ENCODE measurements around the gene RPL36A.

Gene RPL36A

DNA sequence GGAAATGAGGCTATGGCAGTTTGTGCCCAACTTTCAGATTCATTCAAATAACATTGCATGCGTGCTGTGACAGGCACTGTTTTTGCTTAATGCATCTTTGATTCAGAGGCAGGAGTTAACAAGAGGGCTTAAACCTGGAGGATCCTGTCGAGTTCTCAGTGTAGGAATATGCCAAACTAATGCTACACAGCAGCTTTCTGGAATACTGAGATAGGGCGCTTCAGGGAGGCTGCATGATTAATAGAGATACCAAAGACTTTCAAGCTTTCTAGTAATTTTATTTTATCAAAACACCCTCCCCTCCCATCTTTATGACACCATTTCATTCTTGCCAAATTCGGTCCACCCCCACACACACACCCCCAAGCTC, 41.6 kb upstream of the RPL36A start:
- Histone ChIP-seq H4K20me1 (ENCODE audit: low read depth, low read length) (no peaks in the 10 kb centered on the region), H3K9me3 (ENCODE audit: insufficient read depth, low read length) (no peaks in the 10 kb centered on the region), H3F3A (ENCODE audit: insufficient read depth) (peaks cover 11% of the 10 kb centered on the region; the same call in 1 of the 2 replicates), H3K27ac (ENCODE audit: low read depth, low read length) (peak overlapping the region; percentile 69), H3K27me3 (ENCODE audit: low read length) (no peaks in the 10 kb centered on the region), H3K36me3 (ENCODE audit: low read length) (no peaks in the 10 kb centered on the region), H3K4me2 (ENCODE audit: low read depth, low read length, poor library complexity, severe bottlenecking) (peak overlapping the region; percentile 89), H3K4me3 (ENCODE audit: insufficient read depth, low read length, poor library complexity, severe bottlenecking) (peak overlapping the region; percentile 92), H3K79me2 (ENCODE audit: insufficient read depth, low read length) (peaks cover 35% of the 10 kb centered on the region), H3K9ac (ENCODE audit: low read length) (peak overlapping the region; percentile 89), H2AFZ (ENCODE audit: low read depth, low read length, severe bottlenecking) (peak overlapping the region; percentile 86), H3K9me2 (replicated peaks; ENCODE audit: insufficient read depth, low read length) (no peaks in the 10 kb centered on the region)
- TF ChIP-seq, protein P1, sequence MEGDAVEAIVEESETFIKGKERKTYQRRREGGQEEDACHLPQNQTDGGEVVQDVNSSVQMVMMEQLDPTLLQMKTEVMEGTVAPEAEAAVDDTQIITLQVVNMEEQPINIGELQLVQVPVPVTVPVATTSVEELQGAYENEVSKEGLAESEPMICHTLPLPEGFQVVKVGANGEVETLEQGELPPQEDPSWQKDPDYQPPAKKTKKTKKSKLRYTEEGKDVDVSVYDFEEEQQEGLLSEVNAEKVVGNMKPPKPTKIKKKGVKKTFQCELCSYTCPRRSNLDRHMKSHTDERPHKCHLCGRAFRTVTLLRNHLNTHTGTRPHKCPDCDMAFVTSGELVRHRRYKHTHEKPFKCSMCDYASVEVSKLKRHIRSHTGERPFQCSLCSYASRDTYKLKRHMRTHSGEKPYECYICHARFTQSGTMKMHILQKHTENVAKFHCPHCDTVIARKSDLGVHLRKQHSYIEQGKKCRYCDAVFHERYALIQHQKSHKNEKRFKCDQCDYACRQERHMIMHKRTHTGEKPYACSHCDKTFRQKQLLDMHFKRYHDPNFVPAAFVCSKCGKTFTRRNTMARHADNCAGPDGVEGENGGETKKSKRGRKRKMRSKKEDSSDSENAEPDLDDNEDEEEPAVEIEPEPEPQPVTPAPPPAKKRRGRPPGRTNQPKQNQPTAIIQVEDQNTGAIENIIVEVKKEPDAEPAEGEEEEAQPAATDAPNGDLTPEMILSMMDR (IDR thresholded peaks at IDR 0.05; ENCODE audit: insufficient read depth, low read length, poor library complexity, severe bottlenecking) = no peak
- TF ChIP-seq EZH2phosphoT487 (conservative IDR thresholded peaks at IDR 0.05; ENCODE audit: low read length) = no peak

DNA sequence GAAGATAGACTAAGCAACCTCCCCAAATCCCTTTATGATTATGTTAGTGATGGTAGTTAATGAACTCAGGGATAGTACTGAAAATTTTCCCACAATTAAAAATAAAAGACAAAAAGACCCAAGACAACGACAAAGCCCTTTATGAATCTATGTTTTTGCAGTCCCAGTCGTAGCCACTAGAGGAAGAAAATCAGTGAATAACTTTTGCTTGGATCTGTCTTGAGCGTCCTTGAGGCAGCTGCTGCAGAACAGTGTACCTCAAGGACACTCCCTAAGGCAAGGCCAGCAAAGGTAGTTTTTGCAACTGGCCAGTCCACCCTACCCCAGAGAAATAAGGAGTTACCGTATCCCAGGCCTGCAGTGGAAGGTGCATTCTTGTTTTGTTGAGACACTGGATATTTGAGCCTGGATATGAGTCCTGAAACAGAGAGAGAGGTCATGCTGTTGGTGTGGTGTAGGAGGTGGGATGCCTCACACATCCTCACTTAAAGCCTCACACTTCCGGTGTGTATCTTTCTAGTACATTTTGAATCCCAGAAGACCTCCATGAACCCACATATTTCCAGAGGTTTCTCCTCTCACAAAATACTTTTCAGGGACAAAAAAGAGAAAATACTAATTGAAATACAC, 33.5 kb upstream of the RPL36A start:
- TF ChIP-seq, protein P1 (IDR thresholded peaks at IDR 0.05; ENCODE audit: insufficient read depth, low read length, poor library complexity, severe bottlenecking) = no peak
- no peak for TF ChIP-seq EZH2phosphoT487 (conservative IDR thresholded peaks at IDR 0.05; ENCODE audit: low read length)
- H3K4me2 ChIP-seq (ENCODE audit: low read depth, low read length, poor library complexity, severe bottlenecking) = no peak overlapping the region
- no peak overlapping the region for H3K4me3 ChIP-seq (ENCODE audit: insufficient read depth, low read length, poor library complexity, severe bottlenecking)
- no peak overlapping the region for H2AFZ ChIP-seq (ENCODE audit: low read depth, low read length, severe bottlenecking)
- H3K27me3 ChIP-seq (ENCODE audit: low read length) = no peaks in the 10 kb centered on the region
- no peaks in the 10 kb centered on the region for H4K20me1 ChIP-seq (ENCODE audit: low read depth, low read length)
- H3K36me3 ChIP-seq (ENCODE audit: low read length) = no peaks in the 10 kb centered on the region
- H3K9ac ChIP-seq (ENCODE audit: low read length) = no peak overlapping the region
- no peaks in the 10 kb centered on the region for H3K79me2 ChIP-seq (ENCODE audit: insufficient read depth, low read length)
- H3K9me3 ChIP-seq (ENCODE audit: insufficient read depth, low read length) = no peaks in the 10 kb centered on the region
- no peaks in the 10 kb centered on the region for H3F3A ChIP-seq (ENCODE audit: insufficient read depth)
- H3K27ac ChIP-seq (ENCODE audit: low read depth, low read length) = no peak overlapping the region
- no peaks in the 10 kb centered on the region for H3K9me2 ChIP-seq (replicated peaks; ENCODE audit: insufficient read depth, low read length)

DNA sequence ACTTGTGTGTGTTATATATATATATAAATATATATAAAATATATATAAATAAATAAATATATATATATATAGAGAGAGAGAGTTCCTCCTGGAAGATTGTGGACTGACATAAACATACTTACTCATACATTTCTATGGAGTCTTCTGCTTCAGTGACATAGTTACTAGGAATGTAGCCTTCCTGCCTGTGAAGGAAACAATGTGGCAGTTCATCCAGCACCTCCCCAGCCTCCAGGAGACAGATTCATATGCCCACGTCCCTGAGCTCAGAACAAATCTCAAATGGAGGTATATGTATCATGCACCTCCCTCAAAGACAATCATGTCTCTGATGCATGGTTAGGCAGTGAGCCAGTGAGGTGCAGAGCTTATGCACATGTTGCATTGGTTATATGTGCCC, 30.8 kb upstream of the RPL36A start:
- H3K79me2 ChIP-seq (ENCODE audit: insufficient read depth, low read length) = no peaks in the 10 kb centered on the region
- H3K27me3 ChIP-seq (ENCODE audit: low read length) = no peaks in the 10 kb centered on the region
- TF ChIP-seq, protein P1 (IDR thresholded peaks at IDR 0.05; ENCODE audit: insufficient read depth, low read length, poor library complexity, severe bottlenecking) = no peak
- TF ChIP-seq EZH2phosphoT487 (conservative IDR thresholded peaks at IDR 0.05; ENCODE audit: low read length) = no peak
- no peaks in the 10 kb centered on the region for H4K20me1 ChIP-seq (ENCODE audit: low read depth, low read length)
- H3K9me3 ChIP-seq (ENCODE audit: insufficient read depth, low read length) = no peaks in the 10 kb centered on the region
- H3K27ac ChIP-seq (ENCODE audit: low read depth, low read length) = no peak overlapping the region
- no peak overlapping the region for H3K4me2 ChIP-seq (ENCODE audit: low read depth, low read length, poor library complexity, severe bottlenecking)
- H3F3A ChIP-seq (ENCODE audit: insufficient read depth) = no peaks in the 10 kb centered on the region
- no peak overlapping the region for H2AFZ ChIP-seq (ENCODE audit: low read depth, low read length, severe bottlenecking)
- no peaks in the 10 kb centered on the region for H3K36me3 ChIP-seq (ENCODE audit: low read length)
- no peak overlapping the region for H3K4me3 ChIP-seq (ENCODE audit: insufficient read depth, low read length, poor library complexity, severe bottlenecking)
- H3K9ac ChIP-seq (ENCODE audit: low read length) = no peak overlapping the region
- no peaks in the 10 kb centered on the region for H3K9me2 ChIP-seq (replicated peaks; ENCODE audit: insufficient read depth, low read length)
